HuH-7 (cell line): ENCODE data around the gene IRGQ.
"Not testable (repeated sequence)": the region's sequence is repeated elsewhere in the genome, so short reads cannot be mapped to it uniquely, and the experiment has no call there.

ENCODE experiments used
- DNase-seq: peaks from one replicate; pipeline ENCODE4 v3.0.0; 2011; ENCODE audit warnings: low spot score

Gene IRGQ

GRCh38 chr19:43623889-43624670, 28.1 kb upstream of the IRGQ start:
- DNase-seq = no peak

- DNase-seq = no peak
These were observed 27.0 kb upstream of the IRGQ start for GRCh38 chr19:43622956-43623355.

GRCh38 chr19:43622070-43622469, 26.1 kb upstream of the IRGQ start:
- DNase-seq = no peak

- no peak for DNase-seq
These were observed 24.4 kb upstream of the IRGQ start for GRCh38 chr19:43620061-43621001.

- DNase-seq = peak; percentile 96
These were observed 23.5 kb upstream of the IRGQ start, which contains the start of gene ZNF428 for GRCh38 chr19:43619262-43620060. Gene ZNF428, minus strand, starts transcription at chr19:43619629. Its CDS starts 5,325 bp downstream, at chr19:43614304.

GRCh38 chr19:43618921-43619261, 23.0 kb upstream of the IRGQ start:
- DNase-seq = peak; percentile 82

GRCh38 chr19:43616954-43617353, 21.0 kb upstream of the IRGQ start:
- no peak for DNase-seq

- no peak for DNase-seq
These were observed 20.4 kb upstream of the IRGQ start for GRCh38 chr19:43616306-43616705.

GRCh38 chr19:43612374-43612773, 16.4 kb upstream of the IRGQ start:
- no peak for DNase-seq

GRCh38 chr19:43611788-43612187, 15.9 kb upstream of the IRGQ start, which contains the start of gene SRRM5:
Gene SRRM5, plus strand, starts transcription at chr19:43612088. Its CDS starts 34 bp downstream, at chr19:43612122.
- DNase-seq = no peak

GRCh38 chr19:43610493-43610892, 14.6 kb upstream of the IRGQ start:
- no peak for DNase-seq

- DNase-seq = no peak
These were observed 13.9 kb upstream of the IRGQ start for GRCh38 chr19:43609872-43610271.

GRCh38 chr19:43607238-43608205, 11.6 kb upstream of the IRGQ start:
- DNase-seq = no peak

GRCh38 chr19:43606569-43607229, 10.8 kb upstream of the IRGQ start:
- DNase-seq = no peak

GRCh38 chr19:43605875-43606568, 10.1 kb upstream of the IRGQ start:
- no peak for DNase-seq

- DNase-seq = not testable (repeated sequence)
These were observed 4.4 kb upstream of the IRGQ start for GRCh38 chr19:43600326-43600725.

- no peak for DNase-seq
These were observed 3.8 kb upstream of the IRGQ start for GRCh38 chr19:43599635-43600295.

- DNase-seq = no peak
These were observed 2.7 kb upstream of the IRGQ start for GRCh38 chr19:43598445-43599240.
